VCaP (cell line): ENCODE results near the gene DIP2C.
"Not testable (repeated sequence)": the region's sequence is repeated elsewhere in the genome, so short reads cannot be mapped to it uniquely, and the experiment has no call there.

Source experiments
- H3K27ac ChIP-seq: fragments of 450-650 bp; 2 replicates; pipeline ENCODE4 v1.5.1; 2017
- CTCF ChIP-seq: fragments of 450-650 bp; conservative IDR thresholded peaks from 2 replicates; pipeline ENCODE4 v1.5.1; 2017; ENCODE audit warnings: mild to moderate bottlenecking, moderate library complexity

Gene DIP2C

GRCh38 chr10:712575-712974 lies 23.1 kb upstream of the DIP2C start:
- no peak for TF ChIP-seq CTCF
- peak overlapping the region; percentile 32 for H3K27ac ChIP-seq

GRCh38 chr10:712089-712488 lies 22.6 kb upstream of the DIP2C start:
- H3K27ac ChIP-seq, result peak overlapping the region; percentile 32
- TF ChIP-seq CTCF, result no peak

- TF ChIP-seq CTCF, result no peak
- H3K27ac ChIP-seq, result no peak overlapping the region
Measured at GRCh38 chr10:707861-708260, 18.4 kb upstream of the DIP2C start.

- H3K27ac ChIP-seq, result no peak overlapping the region
- TF ChIP-seq CTCF, result no peak
Measured at GRCh38 chr10:707456-707855, 18.0 kb upstream of the DIP2C start.

GRCh38 chr10:703118-703517 lies 13.7 kb upstream of the DIP2C start:
- H3K27ac ChIP-seq, result no peak overlapping the region
- no peak for TF ChIP-seq CTCF

GRCh38 chr10:700183-700582 lies 10.7 kb upstream of the DIP2C start:
- not testable (repeated sequence) for H3K27ac ChIP-seq

GRCh38 chr10:697097-697875 lies 7.8 kb upstream of the DIP2C start:
- no peak overlapping the region for H3K27ac ChIP-seq
- no peak for TF ChIP-seq CTCF

- no peak overlapping the region for H3K27ac ChIP-seq
- TF ChIP-seq CTCF, result no peak
Measured at GRCh38 chr10:695396-695795, 5.9 kb upstream of the DIP2C start.
